GM19438 (cell line): ENCODE measurements around the gene VTI1A.

ENCODE experiments used
- ATAC-seq: cut with Tn5 transposase; IDR thresholded peaks from one replicate; pipeline ENCODE4 v1.9.1; 2021; ENCODE audit warnings: low read depth; ENCODE audit not compliant: unreplicated experiment

VTI1A gene

DNA sequence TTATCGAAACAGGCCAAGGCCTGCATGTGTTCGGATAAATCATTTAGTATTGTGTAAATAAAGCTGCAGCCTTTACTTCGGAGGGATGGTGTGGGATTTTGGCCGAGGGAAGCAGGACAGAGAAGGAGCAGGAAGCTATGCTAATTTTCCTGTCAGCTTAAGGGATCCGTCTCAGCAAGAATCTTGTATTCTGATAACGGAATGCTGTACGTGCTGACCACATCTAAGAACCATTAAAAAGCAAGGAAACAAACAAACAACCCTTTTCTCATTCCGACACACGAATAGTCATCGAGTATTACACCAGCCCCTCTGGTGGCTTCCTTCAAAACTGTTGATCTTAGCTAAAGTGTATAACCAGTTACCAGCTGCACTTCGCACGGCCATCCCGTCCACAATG is 369.9 kb downstream of the VTI1A start:
- ATAC-seq = no peak

DNA sequence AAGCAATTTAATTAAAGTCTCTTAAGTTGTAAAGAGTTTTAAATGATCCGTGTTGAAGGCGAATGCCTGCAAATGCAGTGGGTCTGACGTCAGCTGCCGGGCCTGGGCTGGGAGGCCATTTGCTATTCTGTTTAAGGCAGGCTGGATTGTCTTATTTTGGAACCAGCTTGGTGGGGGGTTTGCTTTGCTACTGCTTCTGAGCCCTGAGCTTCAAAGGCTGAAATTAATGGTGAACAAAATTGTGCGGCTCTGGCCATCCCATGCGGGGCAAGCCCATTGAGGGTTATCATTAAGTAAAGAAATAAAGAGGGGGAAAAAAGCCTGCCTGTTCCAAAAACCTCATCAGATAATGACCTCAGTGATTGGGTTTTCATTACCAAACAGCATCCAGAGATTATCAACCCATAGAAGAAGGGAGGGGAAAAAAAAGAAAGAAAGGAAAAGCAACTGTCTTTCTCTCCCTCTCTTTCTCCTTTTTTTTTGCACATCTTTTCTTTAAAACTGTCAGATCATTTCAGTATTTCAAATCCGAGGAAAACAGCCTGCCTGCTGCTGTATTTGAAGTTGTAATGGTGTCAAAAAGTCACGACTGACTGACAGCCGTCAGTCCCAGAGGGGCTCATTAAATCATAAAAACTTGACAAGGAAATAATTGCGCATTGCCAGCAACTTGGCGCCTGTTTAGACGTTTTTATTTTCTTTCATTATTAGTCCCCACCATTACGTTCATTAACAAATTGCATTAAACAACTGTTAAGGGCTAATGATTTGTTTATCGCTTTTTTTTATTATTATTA is 371.2 kb downstream of the VTI1A start:
- no peak for ATAC-seq

DNA sequence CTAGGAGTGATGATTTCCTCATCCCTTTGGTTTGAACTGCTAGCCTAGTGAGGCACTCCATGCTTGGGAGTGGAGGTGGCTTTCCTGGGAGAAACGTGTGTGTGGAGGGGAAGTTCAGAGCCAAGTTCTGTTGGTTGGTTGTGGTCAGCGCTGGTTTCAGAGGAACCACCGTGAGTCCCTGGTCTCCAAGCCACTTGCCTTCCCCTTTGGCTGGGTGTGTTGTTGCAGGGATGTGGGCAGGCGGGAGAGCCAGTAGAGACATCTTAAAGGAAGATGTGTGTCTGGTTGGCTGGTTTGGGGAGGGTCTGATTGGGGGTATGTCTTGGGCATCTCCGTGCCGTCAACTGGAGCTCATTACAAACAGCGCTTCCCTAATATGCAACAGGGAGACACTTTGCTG is 372.2 kb downstream of the VTI1A start:
- ATAC-seq = no peak

GRCh38 chr10:112820320-112820719 is 373.3 kb downstream of the VTI1A start:
- no peak for ATAC-seq

- no peak for ATAC-seq
These were observed 374.0 kb downstream of the VTI1A start for GRCh38 chr10:112821038-112821437.

DNA sequence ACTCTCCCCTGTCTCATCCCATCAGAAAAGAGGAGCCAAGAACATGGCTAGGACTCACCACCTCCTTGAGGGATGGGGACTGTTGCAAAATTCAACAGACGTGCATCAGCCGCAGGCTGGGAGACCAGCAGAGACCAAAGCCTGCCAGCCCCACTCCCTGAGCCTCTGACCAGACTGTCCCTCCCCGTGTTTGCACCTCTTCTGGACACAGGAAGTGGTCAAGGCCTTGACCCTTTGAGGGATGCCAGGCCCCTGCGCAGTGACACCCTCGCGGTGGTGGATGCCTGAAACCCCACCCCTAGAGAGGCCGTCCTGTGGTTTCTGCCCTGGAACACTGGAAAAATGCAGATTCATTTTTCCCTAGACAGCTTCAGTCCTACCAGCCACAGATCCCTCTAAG is 374.6 kb downstream of the VTI1A start:
- no peak for ATAC-seq

- ATAC-seq = no peak
These were observed 376.0 kb downstream of the VTI1A start for GRCh38 chr10:112823007-112823406.

DNA sequence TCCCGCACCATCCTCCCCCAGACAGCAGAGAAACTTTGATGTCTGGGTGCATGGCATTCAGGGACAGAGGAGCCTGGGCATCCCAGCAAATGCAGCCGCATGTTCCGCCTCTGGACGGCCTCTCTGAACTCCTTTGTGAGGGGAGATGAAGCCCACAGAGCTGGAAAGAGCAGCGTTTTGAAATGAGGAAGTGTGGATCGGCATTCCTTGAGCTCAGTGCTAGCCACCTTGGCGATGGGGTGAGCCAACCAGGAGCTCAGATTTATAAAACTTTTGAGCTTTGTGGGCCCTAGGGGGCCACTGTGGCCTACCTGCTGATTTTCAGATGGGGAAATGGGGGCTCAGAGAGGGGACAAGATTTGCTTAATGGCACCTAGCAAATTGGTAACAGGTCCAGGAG is 376.6 kb downstream of the VTI1A start:
- no peak for ATAC-seq

- no peak for ATAC-seq
These were observed 379.1 kb downstream of the VTI1A start for GRCh38 chr10:112826018-112826697.

GRCh38 chr10:112827086-112827485 is 380.1 kb downstream of the VTI1A start:
- ATAC-seq = no peak

DNA sequence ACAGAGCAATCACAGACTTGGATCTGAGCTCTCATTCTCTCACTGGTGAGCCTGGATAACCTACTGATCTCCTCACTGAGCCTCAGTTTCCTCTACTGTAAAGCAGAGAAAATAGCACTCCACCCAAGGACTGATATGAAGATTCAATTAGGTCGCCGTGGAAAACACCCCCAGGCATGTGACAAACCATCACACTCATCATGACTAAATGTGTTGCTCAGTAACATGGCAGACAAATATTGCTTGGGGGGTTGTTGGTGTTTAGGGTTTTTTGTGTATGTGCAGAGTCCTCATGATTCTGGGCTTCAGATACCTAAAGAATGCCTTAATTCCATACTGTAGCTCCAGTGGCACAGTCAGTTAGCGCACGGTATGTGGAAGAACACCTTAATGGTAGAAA is 380.9 kb downstream of the VTI1A start:
- no peak for ATAC-seq

GRCh38 chr10:112831859-112832258 is 384.8 kb downstream of the VTI1A start:
- ATAC-seq = no peak

DNA sequence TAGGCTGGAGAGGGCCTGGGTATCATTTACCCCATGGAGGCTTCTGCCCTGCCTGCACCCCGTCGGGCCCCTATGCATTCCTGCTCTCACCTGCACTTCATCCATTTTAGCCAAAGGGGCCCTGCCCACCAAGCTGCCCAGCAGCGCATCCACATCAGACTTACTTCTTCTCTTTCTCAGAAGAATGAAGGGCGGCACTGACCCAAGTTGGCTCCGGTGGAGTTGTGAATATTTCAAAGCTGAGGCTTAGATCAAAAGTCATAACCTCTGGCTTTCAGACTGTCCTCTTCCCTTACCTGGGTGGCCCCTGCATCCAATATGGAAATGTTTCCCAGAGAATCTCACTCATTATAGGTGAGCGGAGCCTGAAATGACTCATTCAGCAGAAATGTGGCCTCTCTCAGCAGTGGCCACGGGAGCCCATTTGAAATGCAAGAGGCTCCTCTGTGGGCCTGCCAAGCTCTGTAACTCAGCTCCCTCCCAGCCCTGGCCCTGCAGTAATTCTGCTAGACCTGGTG is 385.4 kb downstream of the VTI1A start:
- ATAC-seq = no peak

DNA sequence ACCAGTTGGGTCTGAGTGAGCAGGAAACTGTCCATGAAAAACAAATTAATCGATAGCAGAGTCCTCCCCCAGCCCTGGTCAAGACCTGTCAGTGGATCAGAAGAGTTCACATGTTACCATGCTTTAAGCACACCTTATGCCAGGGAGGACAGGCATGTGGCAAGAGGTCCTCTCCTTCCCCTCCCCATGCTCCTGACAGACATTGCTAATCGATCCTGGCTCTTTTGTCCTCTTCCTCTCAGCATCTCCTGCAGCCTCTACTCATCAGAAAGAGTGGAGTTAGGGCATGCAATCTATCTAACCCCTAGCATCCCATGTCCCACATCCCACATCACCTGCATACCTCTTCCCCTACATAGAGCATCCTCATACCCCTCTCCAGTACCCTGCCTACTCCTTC is 385.9 kb downstream of the VTI1A start:
- ATAC-seq = no peak

DNA sequence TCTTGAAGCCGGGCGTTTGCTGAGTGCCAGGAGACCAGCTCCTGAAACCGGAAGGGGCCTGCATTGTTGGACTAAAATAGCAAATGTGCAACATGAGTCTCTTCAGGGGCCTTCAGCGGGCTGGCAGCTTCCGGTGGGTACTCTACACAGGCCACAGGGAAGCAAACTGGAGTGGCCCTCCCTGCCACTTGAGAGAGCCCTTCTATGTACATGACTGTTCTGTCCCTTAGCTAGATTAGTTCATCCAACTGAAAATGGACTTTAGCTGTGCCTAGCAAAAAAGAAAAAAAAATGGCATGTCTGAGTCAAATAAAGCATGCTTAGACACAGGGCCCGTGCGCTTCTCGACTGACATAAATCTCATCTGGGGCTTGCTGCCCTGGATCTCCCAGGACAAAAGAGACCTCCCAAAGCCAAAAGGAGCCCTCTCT is 387.8 kb downstream of the VTI1A start:
- no peak for ATAC-seq

DNA sequence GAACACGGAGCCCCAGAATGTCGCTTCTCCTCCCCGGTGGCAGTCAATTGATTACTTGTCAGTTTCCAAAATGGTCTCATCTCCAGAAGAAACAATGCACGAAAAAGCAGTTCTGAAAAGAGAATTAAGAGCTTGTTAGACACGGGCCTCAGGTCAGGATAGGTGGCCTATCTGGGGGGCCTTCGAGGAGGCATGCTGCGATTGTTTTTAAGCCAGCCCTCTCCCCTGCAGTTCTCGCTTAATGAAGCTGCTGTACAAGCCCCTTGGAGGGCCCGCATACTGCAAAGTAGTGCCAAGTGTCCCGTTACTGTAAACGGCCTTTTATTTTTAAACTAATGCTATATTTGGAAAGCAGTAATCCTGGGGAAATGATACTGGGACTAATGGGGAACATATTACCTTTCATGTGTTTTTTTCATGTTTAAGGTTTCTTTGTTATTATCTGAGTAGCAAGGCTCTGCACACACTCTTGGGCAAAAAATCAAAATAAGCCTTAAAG is 388.3 kb downstream of the VTI1A start:
- no peak for ATAC-seq

DNA sequence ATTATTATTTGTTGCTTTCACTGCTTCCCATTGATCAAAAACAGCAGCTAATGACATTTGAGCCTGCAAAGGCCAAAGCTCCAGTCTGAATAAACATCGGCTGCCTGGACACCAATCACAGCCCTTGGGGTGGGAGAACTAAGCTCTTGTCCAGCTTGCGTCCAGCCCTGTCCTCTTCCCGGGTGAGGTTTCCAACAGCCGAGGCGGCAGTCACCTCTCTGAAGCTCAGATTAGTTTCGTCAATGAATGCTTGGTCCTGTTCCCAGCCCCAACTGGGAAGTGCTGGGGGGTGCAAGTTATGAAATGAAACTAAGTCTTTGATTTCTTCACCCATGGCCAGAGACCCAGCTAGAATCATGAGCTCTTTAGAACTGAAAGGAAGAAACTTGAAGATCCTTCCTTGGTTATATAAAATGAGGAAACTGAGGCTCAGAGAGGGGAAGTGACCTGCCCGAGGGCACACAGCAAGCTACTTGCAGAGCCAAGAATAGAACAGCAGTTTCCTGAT is 389.0 kb downstream of the VTI1A start:
- no peak for ATAC-seq

- no peak for ATAC-seq
These were observed 391.9 kb downstream of the VTI1A start for GRCh38 chr10:112838784-112839481.

DNA sequence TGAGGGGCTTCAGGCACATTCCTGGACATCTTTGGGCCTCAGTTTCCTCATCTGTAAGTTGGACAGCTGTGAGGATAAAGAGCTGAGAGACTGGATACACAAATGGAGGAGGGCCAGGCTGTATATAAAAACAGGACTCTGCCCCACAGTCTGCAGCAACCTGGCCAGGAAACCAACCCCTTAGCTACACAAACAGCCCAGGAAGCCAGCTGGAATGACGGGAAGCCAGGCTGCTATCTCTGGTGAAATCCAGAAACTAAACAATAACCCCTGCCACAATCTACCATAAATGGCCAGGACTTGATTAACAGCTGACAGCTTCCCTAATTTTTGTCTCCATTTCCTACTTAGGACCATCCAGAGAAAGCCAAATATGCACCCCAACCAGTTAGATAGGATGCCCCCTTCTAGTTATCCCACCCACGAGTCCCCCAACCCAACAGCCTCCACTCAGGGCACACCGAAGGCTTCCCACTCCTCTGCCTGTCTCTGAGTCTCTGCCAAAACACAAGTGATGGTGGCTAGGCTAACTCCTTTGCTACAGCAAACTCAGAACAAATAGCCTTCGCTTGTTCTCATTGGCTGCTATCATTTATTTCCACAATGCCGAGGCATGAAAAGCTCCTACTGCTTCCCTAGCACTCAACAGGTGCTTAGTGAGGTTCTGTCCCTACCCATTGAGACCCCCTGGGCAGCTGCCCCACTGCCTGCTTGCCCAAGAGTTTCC is 393.1 kb downstream of the VTI1A start:
- ATAC-seq = no peak

- ATAC-seq = no peak
These were observed 394.5 kb downstream of the VTI1A start for GRCh38 chr10:112841549-112841948.
